ENCODE results near the gene MSH3.
A peak's percentile ranks its signal among the peaks of the same experiment; 100 is the strongest.
"Not testable (repeated sequence)": the region's sequence is repeated elsewhere in the genome, so short reads cannot be mapped to it uniquely, and the experiment has no call there.

The MSH3 gene

DNA sequence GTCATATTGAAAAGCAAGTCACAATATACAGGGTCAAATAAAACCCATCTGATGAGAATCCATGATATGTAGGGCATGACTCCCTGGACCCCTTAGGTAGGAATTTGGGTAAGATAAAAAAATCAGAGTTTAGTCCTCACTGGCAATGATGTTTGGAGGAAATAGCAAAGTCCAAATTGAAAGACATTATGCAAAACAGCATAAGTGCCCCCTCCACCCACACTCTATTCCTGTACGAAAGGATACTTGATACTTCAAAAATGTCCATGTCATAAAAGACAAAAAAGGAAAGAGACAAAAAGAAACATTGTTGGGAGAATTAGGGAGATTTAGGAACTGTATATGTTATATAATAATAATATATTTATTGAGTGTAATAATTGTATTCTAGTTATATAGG, 209.7 kb downstream of the MSH3 start:
- no peak for DNase-seq

DNA sequence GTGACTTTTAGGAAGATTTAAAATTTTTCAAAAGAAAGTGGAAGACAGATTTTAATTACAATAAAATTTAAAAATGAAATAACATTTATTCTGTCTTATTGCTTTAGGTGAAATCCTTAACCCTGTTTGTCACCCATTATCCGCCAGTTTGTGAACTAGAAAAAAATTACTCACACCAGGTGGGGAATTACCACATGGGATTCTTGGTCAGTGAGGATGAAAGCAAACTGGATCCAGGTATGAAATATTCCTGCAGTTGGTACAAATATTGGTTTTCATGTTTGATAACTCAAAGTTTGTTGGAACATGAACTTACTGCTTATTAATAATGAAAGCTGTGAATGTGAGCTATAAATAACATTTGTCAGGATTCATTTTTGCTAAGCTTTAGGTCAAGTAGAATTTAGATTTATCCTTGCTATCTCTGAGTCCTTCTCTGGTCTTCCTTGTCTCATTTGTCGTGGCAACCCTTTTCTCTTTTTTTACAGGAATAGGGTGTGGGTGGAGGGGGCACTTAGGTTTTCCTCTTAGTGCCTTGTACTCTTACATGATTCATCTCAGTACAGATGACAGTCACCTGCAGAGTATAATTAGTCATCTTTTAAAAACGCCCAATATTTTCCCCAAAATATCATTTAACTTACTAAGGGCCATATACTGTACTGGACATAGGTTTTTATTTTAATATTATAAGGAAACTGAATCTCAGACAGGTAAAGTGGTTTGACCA, 210.4 kb downstream of the MSH3 start:
- DNase-seq: no peak

DNA sequence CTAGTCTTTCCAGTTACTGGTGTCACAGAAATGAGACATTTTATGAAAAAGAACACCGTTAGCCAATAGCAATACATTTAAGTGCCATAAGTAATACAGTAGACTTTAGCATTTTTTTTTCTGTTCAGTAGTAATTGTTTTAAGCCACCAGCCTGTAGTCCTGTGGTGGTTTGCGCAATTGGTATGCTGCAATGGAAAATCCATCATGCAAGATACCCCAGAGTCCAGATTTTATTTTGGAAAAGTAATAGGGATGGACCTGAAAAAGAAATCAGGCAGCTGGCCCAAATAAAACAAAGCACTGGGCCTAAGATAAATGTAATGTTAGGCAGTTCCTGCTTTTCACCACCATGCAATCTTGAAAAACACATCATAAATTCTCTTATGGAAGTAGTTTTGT, 211.1 kb downstream of the MSH3 start:
- DNase-seq: no peak

DNA sequence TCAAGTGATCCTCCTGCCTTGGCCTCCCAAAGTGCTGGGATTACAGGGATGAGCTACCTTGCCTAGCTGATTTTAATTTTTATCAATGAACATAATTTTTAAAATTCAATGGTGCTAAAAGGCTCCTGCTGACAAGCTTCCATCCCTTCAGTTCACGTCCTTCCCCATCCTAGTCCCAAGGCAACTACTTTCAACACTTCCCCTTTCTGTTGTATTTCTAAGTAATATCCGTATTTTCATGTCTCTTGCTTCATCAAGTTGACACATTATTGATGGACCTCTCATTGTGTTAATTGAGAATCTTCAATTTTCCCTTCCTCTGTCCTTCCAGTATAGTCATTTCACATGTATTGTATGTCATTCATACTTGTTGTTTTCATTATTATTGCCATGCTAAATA, 211.9 kb downstream of the MSH3 start:
- no peak for DNase-seq

DNA sequence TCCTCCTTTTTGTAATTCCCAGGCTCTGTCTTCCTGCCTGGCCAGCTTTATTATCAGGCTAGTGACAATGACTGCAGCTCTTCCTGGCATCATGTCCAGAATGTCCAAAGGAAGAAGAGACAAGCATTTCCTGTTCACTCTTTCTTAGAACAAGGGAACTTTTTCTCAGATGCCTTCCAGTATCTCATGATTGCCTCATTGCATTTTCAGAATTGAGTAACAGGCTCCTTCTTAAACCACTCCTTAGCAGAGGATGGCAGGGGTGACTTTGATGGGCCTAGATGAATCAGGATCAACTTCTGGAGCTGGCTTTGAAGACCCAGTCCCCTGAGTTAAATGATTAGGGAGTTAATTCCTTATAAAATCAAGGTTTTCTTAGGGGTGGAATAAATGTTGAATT, 212.8 kb downstream of the MSH3 start:
- no peak for DNase-seq

DNA sequence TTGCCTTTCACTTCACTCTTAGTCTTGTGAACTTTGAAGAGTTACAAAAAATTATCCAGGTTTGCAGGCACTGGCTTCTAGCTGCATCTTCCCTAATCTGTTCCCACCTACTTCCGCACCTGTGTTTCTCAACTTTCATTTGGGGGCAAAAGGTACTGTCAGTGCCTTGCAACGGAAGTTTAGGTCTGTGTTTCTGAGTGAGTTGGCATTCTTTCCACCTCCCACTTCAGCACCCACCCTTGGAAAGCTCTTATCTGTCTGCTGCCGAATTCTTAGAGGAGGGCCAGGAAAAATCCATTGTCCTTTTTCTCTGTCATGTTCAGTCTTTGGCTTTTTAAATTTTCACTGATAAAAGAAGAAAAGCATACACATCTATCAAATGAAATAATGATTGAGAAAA, 216.0 kb downstream of the MSH3 start:
- no peak for DNase-seq

DNA sequence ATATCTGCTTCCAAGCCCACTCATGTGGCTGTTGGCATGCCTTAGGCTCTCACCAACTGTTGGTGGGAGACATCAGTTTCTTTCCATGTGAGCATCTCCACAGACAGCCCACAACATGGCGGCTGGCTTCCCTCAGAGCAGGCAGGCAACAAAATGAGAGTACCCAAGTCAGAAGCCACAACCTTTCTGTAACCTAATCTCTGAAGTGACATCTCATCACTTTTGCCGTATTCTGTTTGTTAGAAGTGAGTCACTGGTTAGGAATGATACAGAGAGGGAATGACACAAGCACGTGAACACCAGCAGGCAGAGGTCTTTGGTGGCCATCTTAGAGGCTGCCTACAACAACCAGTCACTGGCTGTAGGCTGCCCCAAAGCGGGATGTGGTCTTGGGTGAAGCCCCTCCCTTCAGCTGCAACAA, 217.1 kb downstream of the MSH3 start:
- no peak for DNase-seq

DNA sequence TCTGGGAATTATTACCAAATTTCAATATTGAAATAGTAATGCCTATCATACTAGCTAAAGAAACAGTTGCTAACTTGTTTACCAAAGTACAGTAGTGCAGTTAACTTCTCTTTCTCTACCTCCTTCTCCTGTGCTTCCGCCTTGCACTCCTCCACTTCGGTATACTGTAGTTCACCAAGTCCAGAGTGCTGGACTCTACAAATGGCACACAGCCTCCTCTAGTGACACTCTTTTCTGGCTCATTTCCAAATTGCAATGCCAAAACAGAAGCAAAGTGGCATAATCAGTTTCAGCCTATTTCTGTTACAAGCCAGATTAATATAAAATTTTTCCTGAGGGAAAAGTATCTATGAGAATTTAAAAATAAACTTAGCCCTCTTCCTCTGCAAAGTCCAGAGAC, 219.7 kb downstream of the MSH3 start:
- peak; percentile 2 for DNase-seq

DNA sequence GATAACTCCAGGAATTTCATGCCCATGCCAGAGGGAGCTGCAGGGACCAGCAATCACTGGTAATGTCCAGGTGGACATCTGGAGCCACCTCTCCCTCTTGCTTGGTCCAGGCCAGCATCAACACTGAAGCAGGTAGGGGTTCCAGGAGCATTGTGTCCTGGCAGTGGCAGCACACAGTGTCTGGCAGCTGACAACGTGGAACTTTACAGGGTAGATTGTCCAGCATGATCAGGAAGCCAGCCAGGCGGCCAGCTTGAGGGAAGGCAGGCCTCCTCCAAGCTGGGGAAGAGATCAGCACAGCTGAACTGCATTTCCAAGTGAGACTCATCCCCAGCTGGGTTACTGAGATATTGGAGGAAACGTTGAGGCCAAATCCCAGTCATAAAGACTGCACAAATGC, 223.1 kb downstream of the MSH3 start:
- DNase-seq: no peak

DNA sequence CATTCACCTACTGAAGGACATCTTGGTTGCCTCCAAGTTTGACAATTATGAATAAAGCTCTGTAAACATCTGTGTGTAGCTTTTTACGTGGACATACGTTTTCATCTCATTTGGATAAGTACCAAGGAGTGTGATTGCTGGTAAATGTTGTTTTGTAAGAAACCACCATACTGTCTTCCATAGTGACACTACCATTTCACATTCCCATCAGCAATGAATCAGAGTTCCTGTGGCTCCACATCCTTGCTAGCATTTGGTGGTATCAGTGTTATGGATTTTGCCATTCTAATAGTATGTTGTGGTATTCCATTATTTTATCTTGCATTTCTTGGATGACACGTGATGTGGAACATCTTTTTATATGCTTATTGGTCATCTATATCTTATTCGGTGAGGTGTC, 227.3 kb downstream of the MSH3 start:
- no peak for DNase-seq

DNA sequence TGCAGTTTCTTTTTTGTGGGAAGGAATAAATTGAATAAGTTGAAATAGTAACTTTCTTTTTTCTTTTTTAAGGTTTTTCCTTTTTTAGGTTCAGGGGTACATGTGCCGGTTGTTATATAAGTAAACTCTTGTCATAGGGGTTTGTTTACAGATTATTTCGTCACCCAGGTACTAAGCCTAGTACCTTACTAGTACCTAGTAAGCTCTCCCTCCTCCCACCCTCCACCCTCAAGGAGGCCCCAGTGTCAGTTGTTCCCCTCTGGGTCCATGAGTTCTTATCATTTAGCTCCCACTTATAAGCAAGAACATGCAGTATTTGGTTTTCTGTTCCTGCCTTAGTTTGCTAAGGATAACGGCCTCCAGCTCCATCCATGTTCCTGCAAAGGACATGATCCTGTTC, 228.9 kb downstream of the MSH3 start:
- not testable (repeated sequence) for DNase-seq

DNA sequence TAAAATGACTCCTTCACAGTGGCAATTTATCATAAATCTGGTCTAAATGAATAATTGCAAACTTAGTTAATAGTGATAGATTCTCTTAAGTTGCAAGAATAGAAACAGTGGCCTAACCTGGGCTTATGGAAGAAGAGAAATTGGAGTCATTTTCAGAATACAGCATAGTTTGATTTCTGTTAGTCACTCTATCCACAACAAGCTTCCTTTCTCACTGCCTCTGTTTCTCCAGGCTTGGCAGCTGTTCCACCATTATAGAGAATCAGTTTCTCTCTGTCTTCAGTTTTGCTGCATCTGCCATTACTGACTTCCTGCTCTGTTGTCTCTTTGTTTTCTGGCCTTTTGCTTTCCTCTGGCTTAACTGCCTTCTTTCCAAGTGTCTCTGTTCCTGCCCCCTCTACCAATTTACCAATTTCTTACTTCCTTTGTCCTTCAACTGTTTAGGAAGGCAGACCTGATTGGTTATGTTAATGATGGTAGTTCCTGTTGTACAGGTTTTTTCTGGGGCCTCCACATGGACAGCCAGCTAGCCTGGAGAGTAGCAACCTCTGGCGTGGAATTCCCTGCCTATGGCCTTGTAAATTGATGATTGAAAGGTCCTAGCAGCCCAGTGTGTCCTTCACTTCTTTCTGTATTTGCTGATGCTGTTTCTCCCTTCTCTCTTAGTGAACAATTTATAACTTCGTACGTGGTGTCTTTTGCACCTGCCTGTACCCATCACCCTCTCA, 229.8 kb downstream of the MSH3 start:
- DNase-seq: no peak

DNA sequence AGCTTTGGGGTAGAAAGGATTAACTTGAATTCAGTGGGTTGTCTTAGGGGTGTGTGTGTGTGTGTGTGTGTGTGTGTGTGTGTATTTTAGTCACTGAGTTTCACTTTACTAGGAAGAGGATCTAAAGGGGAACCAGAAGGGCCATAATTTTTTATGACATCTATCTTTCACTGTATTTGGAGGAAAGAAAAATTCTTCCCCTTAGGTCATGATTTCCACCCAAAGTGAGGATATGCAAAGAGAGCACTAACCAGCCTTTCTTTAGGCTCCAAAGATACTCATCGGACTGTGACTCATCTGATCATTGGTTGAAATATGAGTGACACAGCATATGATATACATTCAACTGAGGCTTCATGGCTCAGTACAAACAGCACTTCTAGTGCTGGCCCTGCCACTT, 230.5 kb downstream of the MSH3 start:
- no peak for DNase-seq

DNA sequence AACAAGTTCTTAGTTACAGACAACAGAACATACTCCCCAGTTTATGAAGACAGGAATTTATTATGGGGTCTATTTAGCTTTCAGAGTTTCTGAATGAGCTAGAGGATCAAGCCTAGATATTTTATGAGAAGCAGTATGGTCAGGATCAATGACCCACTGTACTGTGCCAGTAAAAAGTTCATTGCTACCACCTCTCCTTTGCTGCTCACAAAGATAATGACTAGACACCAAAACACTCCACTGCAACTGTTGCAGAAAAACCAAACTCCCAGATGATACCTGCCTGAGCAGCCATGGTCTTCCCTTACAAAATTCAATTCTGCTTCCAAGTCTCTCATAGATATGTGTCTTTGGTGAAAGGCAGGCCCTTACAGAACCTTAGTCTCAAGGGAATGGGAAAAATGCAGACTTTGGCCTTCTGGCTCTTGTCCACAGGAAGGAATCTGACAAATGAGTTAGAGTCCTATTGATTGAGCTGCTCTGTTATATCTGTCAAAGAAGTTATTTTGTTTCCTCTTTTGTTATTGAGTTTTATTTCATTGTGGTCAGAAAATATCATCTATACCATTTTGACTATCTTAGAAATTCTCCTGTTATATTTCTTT, 231.0 kb downstream of the MSH3 start:
- no peak for DNase-seq

DNA sequence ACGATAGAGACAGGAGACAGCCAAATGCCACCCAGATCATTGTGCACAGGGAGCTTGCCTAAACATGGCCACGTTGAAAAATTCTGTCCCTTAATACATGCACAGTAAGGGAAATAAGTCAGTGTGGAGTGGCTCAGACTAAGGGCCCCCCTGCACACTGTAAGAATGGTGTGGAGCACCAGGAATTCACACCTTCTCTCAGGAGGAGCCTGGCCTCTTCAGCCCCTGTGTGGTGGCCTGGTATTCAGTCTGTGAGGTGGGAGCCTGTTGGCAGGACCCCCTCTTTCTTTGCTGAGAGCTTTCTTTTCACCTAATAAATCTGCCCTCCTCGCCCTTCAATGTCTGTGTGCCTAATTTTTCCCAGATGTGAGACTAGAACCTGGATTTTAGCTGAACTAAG, 239.6 kb downstream of the MSH3 start:
- no peak for DNase-seq

DNA sequence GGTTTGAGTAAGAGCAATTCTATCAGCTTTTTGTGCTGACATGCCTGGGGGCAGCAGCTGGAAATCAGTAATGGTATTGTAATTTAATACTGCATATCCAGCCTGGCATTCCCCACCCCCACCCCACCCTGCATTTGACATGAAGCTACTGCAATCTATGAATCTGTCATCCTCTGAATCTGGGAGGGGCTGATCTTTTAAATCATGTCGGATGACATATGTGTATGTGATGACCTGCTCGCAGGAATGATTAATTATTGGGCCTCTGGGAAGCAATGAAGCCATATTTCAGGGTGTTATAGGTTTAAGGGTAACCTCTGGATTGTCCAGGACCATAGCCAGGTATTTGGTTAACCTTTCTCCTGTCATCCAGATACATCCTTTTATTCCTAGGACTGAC, 241.1 kb downstream of the MSH3 start:
- no peak for DNase-seq

DNA sequence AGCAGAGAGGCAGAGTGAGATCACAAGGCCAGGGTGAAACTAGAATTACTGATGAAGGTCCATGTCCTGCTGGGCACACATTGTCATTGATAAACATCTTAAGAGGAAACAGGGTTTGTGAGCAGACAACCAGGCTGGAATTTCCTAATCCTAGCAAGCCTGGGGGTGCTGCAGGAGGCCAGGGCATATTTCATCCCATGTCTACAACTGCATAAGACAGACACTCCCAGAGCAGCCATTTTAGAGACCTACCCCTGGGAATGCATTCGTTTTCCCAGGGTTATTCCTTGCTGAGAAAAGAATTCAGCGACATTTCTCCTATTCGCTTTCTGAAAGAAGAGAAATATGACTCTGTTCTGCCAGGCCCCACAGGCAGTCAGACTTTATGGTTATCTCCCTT, 248.2 kb downstream of the MSH3 start:
- not testable (repeated sequence) for DNase-seq

DNA sequence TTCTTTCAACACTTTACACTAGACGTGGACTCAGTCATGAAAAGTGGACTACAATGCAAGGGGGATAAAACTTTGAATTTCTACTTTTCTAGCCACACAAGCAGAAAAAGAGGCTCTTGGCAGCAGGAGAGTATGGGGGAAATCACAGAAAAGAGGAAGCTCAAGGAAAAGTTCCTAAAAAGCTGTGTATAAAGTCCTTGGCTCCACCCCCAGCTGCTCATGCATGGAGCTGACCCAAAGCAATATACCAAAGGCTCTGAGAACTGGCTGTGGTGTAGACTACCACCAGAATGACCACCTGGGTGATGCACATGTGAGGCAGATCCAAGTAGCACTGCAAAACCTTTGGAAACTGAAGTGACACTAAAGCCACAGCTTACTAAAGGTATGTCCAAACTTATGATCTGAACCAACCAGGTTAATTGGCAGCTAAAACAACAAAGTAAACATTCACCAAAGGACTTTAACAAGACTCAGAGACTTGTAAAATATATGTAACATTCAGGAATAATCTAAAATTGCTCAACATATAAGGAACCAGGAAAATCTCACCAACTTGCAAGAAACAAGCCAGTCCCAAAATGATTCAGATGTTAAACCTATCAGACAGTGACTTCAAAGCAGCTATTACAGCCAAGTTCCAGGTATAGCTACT, 250.2 kb downstream of the MSH3 start:
- no peak for DNase-seq

DNA sequence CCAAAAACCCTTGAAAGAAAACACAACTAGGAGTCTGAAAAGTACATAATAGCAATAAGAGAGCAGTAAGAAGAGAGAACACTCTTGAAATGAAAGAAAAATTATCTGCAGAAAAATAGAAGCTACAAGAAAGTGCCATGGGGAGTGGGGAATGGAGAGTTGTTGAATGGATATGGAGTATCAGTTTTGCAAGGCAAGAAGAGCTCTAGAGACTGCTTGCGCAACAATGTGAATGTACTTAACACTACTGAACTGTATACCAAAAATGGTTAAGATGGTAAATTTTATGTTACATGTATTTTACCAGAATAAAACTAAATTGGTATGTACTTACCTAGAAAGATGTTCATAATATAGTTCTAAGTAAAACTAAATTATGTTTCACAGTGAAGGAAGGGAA, 251.0 kb downstream of the MSH3 start:
- DNase-seq: no peak

DNA sequence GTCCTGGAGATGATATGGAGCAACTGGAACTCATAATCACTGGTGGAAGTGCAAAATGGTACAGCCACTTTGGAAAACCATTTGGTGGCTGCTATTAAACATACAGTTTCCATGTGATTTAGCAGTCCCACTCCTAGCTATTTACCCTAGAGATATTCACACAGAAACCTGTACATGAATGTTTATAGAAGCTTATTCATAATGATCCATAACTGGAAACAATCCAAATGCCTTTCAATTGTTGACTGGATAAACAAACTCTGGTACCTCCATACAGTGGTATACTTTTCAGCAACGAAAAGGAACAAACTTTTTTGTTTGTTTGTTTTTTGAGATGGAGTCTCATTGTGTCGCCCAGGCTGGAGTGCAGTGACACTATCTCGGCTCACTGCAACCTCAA, 258.0 kb downstream of the MSH3 start:
- DNase-seq: no peak

DNA sequence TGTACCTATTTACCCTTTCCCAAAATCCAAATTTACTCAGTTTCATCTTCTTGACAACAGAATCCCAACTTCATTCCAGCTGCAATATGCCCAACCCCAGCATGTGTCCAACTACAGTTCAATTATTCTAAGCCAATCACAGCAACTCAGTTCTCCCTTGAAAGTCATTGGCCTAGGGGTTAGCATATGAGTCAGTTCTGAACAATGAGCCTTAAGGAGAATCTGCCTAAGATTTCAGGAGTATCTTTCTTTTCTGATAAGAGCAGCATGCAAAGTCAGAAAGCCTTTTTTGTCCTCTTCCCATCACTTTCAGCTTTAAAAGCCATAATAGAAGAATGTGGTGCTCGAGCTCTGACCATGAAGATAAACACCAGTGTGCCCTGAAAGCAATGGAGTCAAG, 261.3 kb downstream of the MSH3 start:
- no peak for DNase-seq

DNA sequence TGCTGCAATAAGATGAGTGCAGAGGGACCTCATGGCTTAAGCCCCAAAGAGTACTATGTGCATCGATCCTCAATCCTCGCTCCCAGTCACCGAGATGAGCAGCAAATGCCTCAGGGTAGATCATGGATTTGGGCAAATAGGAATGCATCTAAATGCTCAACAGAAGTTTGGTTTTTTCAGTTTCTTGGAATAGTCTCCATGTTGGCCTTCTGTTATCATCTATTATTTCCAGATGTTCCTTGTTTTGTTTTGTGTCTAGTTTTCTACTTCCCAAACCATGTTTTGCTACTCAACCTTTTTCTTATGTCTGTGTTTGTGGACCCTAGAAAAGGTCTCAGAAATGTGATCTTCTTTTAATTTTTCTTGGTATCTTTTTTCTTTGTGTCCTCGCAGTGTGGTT, 262.2 kb downstream of the MSH3 start:
- DNase-seq: no peak

DNA sequence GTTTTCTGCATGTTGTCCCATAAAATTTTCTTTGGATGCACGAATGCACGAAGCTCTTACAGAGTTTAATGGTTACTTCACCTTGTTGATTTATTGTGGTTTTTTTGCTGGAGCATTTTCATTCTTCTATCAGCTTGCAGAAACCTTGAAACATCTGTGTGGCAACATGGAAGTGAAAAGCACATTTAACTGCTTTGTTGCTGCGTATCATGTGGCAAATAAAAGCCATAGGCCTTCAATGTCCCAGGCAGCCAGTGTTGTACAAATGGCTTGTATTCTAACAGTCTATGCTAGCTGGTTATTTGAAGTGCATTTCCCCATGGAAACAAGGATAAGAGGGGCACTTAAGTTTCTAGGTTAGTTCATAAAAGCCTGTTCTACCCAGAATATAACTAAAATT, 263.2 kb downstream of the MSH3 start:
- DNase-seq: no peak

DNA sequence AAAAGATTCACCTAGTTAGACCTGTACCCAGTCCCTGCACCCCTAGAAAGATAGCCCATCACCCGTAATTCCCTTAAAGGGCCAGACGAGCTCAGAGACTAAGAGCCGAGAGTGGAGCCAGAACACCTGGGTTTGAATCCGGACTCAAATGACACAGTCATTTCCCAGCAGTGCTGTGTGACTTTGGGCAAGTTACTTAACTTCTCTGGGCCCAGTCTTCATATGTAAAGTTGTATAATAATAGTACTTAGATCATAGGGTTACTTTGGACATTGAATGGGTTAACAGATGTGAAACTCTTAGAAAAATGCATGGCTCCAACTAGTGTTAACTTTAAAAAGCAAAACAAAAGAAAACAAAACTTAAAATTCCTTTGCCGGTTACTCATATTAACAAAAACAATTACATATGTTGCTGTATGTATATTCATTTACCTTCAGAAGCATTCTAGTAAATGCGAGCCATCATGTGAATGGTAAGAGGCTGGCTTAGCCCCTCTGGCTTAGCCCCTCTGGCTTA, 265.3 kb downstream of the MSH3 start:
- DNase-seq: no peak

Data from COR-L47 (cell line).